Natural killer cell (primary cell): ENCODE measurements around the gene SPATA2. TPM values are rescaled to one million over a fixed set of nuclear protein-coding genes. Genes with fewer than 3 reads are reported as not detected.

Source experiments
- ATAC-seq, 3 donors: fragments of 150-1000 bp in 2 of 3; fragments of 200-7000 bp in 1 of 3; cut with Tn5 transposase; 1 replicate in 1 of 3; 2 replicates in 2 of 3; pipeline ENCODE4 v1.10.0; 2021; ENCODE audit warnings: mild to moderate bottlenecking in 2 of 3, moderate library complexity in 2 of 3
- DNase-seq, 2 donors: peaks; one replicate each; pipeline versions ENCODE4 v3.0.0 to v3.0.0-alpha.2; 2013 to 2021; ENCODE audit warnings: mixed read lengths in 1 of 2
- H3K27ac ChIP-seq: one replicate; pipeline ENCODE4 v1.5.1; 2013; ENCODE audit warnings: mild to moderate bottlenecking, low read length
- H3K27me3 ChIP-seq: one replicate; pipeline ENCODE4 v1.6.1; 2013; ENCODE audit warnings: low read length; ENCODE audit not compliant: control insufficient read depth, insufficient read depth
- H3K36me3 ChIP-seq: one replicate; pipeline ENCODE4 v1.6.1; 2013; ENCODE audit warnings: low read length; ENCODE audit not compliant: control insufficient read depth, insufficient read depth
- H3K4me1 ChIP-seq: one replicate; pipeline ENCODE4 v1.6.1; 2013; ENCODE audit warnings: low read length; ENCODE audit not compliant: control insufficient read depth, insufficient read depth
- H3K4me3 ChIP-seq: one replicate; pipeline ENCODE4 v1.5.1; 2013; ENCODE audit warnings: low read length
- H3K9me3 ChIP-seq: one replicate; pipeline ENCODE4 v1.6.1; 2013; ENCODE audit warnings: low read length; ENCODE audit not compliant: control insufficient read depth, insufficient read depth
- H3K27ac Mint-ChIP-seq, 2 donors: one replicate each; pipeline ENCODE4 v1.8.0; 2022; ENCODE audit warnings: mild to moderate bottlenecking in 2 of 2, mixed read lengths in 2 of 2, moderate library complexity in 1 of 2
- H3K27me3 Mint-ChIP-seq, 2 donors: one replicate each; pipeline ENCODE4 v1.8.0; 2022; ENCODE audit warnings: low read depth in 2 of 2, mixed read lengths in 2 of 2
- H3K36me3 Mint-ChIP-seq: one replicate; pipeline ENCODE4 v1.8.0; 2022; ENCODE audit warnings: mixed read lengths
- H3K4me1 Mint-ChIP-seq, 2 donors: one replicate each; pipeline ENCODE4 v1.8.0; 2022; ENCODE audit warnings: mixed read lengths in 2 of 2
- H3K4me3 Mint-ChIP-seq: one replicate; pipeline ENCODE4 v1.8.0; 2022; ENCODE audit warnings: mild to moderate bottlenecking, moderate library complexity, mixed read lengths
- H3K9me3 Mint-ChIP-seq, 2 donors: one replicate each; pipeline ENCODE4 v1.8.0; 2022; ENCODE audit warnings: mixed read lengths in 2 of 2
- WGBS: methylation state at CpG from one replicate; pipeline ENCODE4 v1.1.7; 2013; ENCODE audit warnings: missing lambda C conversion rate; ENCODE audit not compliant: insufficient coverage; 5-methylcytosine and 5-hydroxymethylcytosine counted together
- intact Hi-C: fragments of 100-400 bp; cut with micrococcal nuclease; formaldehyde crosslinking; loops from one replicate; pipeline ENCODE4 v1.14.2; 2022
- total RNA-seq, 4 donors: library from RNA; stranded (reverse); fragments of 120-200 nt in 1 of 4; gene quantifications; one replicate each; pipeline versions ENCODE4 v1.2.3 to v1.2.4, GENCODE V29; 2013 to 2022
- TF ChIP-seq, protein P1 (sequence below): fragments of 200-600 bp; IDR thresholded peaks from one replicate; pipeline ENCODE4 v1.8.0; 2022; ENCODE audit warnings: antibody characterized with exemption

The SPATA2 gene
- total RNA-seq, 3 donors from 2014 or later (not counting 1 experiment from before 2014, with no cell fraction given): 16.4 to 25.8 (median 25.1) TPM

DNA sequence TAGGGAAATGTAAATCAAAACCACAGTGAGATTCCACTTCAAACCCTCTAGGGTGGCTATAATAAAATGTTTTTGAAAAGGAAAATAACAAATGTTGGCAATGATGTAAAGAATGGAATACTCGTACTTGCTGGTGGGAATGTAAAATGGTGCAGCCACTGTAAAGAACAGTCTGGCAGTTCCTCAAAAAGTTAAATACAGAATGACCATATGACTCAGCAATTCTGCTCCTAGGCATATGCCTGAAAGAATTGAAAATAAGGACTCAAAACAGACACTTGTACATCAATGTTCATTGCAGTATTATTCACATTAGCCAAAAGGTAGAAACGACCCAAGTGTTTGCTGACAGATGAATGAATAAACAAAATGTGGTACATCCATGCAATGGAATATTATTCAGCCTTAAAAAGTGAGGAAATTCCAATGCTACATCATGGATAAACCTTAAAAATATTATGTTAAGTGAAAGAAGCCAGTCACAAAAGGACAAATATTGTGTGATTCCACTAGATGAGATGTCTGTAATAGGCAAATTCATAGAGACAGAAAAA lies 10.6 kb upstream of the SPATA2 start:
- intact Hi-C loops: loop anchor here (10.0 kb wide), 1 partner anchor 591 kb away; no protein-coding TSS in a partner anchor
- Histone ChIP-seq H3K27ac (no peak overlapping the region), H3K4me1 (no peaks in the 10 kb centered on the region), H3K9me3 (no peaks in the 10 kb centered on the region), H3K4me3 (no peak overlapping the region), H3K27me3 (no peaks in the 10 kb centered on the region), H3K36me3 (no peaks in the 10 kb centered on the region)
- WGBS: 67% methylated on average over 1 of the region's 2 CpGs
- ATAC-seq: no peak
- Mint-ChIP-seq H3K27ac (no peak overlapping the region), H3K4me1 (no peaks in the 10 kb centered on the region), H3K27me3 (no peaks in the 10 kb centered on the region), H3K9me3 (no peaks in the 10 kb centered on the region), H3K36me3 (no peaks in the 10 kb centered on the region), H3K4me3 (no peak overlapping the region)
- TF ChIP-seq, protein P1, sequence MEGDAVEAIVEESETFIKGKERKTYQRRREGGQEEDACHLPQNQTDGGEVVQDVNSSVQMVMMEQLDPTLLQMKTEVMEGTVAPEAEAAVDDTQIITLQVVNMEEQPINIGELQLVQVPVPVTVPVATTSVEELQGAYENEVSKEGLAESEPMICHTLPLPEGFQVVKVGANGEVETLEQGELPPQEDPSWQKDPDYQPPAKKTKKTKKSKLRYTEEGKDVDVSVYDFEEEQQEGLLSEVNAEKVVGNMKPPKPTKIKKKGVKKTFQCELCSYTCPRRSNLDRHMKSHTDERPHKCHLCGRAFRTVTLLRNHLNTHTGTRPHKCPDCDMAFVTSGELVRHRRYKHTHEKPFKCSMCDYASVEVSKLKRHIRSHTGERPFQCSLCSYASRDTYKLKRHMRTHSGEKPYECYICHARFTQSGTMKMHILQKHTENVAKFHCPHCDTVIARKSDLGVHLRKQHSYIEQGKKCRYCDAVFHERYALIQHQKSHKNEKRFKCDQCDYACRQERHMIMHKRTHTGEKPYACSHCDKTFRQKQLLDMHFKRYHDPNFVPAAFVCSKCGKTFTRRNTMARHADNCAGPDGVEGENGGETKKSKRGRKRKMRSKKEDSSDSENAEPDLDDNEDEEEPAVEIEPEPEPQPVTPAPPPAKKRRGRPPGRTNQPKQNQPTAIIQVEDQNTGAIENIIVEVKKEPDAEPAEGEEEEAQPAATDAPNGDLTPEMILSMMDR: no peak
- no peak for DNase-seq

DNA sequence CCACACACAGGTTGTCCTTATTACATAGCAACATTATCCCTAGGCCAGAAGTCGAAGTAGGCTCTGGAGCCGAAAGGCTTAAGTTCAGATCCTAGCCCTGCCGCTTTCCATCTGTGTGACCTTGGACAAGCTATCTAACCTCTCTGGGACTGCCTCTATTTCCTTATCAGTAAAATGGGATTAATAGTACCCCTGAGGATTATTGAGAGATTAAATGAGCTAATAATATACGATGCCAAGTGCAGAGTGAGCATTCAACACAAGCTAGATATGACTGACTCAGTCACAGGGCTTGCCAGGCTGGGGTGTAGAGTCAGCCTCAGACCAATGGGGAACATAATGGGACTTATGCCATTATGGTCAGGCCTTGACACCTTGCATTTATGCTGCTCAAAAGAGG lies 8.9 kb upstream of the SPATA2 start:
- no peaks in the 10 kb centered on the region for H3K4me1 Mint-ChIP-seq
- Histone ChIP-seq H3K4me3 (no peak overlapping the region), H3K27ac (no peak overlapping the region), H3K4me1 (no peaks in the 10 kb centered on the region), H3K36me3 (no peaks in the 10 kb centered on the region), H3K9me3 (no peaks in the 10 kb centered on the region), H3K27me3 (no peaks in the 10 kb centered on the region)
- no peak overlapping the region for H3K27ac Mint-ChIP-seq
- no peaks in the 10 kb centered on the region for H3K36me3 Mint-ChIP-seq
- no peaks in the 10 kb centered on the region for H3K9me3 Mint-ChIP-seq
- no peak overlapping the region for H3K4me3 Mint-ChIP-seq
- TF ChIP-seq, protein P1: no peak
- no peak for DNase-seq
- H3K27me3 Mint-ChIP-seq: no peaks in the 10 kb centered on the region
- intact Hi-C loops: loop anchor here (10.0 kb wide), 1 partner anchor 589 kb away; no protein-coding TSS in a partner anchor
- no peak for ATAC-seq
- 97% methylated on average over 4 of the region's 4 CpGs for WGBS

DNA sequence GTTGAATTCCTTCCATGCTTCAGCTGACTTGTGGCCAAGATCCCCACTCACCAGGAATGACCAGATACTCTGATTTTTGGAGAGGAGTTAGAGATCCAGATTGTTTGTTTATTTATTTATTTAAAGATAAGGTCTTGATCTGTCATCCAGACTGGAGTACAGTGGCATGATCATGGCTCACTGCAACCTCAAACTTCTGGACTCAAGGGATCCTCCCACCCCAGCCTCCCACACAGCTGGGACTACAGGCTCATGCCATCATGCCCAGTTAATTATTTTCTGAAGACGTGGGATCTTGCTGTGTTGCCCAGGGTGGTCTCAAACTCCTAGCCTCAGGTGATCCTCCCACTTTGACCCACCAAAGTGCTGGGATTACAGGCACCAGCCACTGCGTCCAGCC lies 4.1 kb upstream of the SPATA2 start:
- no peak overlapping the region for H3K27ac Mint-ChIP-seq
- intact Hi-C loops: no loop called here
- H3K4me3 Mint-ChIP-seq: no peak overlapping the region
- TF ChIP-seq, protein P1: no peak
- no peaks in the 10 kb centered on the region for H3K36me3 Mint-ChIP-seq
- H3K4me3 ChIP-seq: no peak overlapping the region
- no peaks in the 10 kb centered on the region for H3K9me3 Mint-ChIP-seq
- WGBS: 64% methylated on average over 1 of the region's 2 CpGs
- no peaks in the 10 kb centered on the region for H3K9me3 ChIP-seq
- H3K36me3 ChIP-seq: no peaks in the 10 kb centered on the region
- peaks cover 22 to 23% of the 10 kb centered on the region in 2 donors for H3K4me1 Mint-ChIP-seq
- H3K27me3 Mint-ChIP-seq: no peaks in the 10 kb centered on the region
- no peak for DNase-seq
- no peak for ATAC-seq
- no peak overlapping the region for H3K27ac ChIP-seq
- H3K27me3 ChIP-seq: no peaks in the 10 kb centered on the region
- peaks cover 14% of the 10 kb centered on the region for H3K4me1 ChIP-seq

DNA sequence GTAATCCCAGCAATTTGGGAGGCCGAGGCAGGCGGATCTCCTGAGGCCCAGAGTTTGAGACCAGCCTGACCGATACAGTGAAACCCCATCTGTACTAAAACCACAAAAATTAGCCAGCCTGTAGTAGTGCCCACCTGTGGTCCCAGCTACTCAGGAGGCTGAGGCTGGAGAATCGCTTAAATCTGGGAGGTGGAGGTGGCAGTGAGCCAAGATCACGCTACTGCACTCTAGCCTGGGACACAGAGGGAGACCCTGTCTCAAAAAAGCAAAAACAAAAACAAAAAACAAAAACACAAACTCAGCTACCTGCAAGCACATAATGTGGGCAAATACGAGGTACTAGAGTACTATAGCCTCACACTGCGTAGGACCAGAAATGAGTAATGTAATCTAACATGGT lies 3.7 kb upstream of the SPATA2 start:
- ATAC-seq: no peak
- Histone ChIP-seq H3K9me3 (no peaks in the 10 kb centered on the region), H3K27me3 (no peaks in the 10 kb centered on the region), H3K27ac (no peak overlapping the region), H3K4me3 (no peak overlapping the region), H3K36me3 (no peaks in the 10 kb centered on the region), H3K4me1 (peaks cover 19% of the 10 kb centered on the region)
- Mint-ChIP-seq H3K27me3 (no peaks in the 10 kb centered on the region), H3K4me3 (no peak overlapping the region), H3K36me3 (no peaks in the 10 kb centered on the region), H3K27ac (no peak overlapping the region), H3K4me1 (peaks cover 26 to 27% of the 10 kb centered on the region in 2 donors), H3K9me3 (no peaks in the 10 kb centered on the region)
- intact Hi-C loops: no loop called here
- DNase-seq: no peak
- TF ChIP-seq, protein P1: no peak
- 78% methylated on average over 7 of the region's 7 CpGs for WGBS
